ENCODE data around the gene PMS1.
"Not testable (repeated sequence)": the region's sequence is repeated elsewhere in the genome, so short reads cannot be mapped to it uniquely, and the experiment has no call there.

The PMS1 gene

DNA sequence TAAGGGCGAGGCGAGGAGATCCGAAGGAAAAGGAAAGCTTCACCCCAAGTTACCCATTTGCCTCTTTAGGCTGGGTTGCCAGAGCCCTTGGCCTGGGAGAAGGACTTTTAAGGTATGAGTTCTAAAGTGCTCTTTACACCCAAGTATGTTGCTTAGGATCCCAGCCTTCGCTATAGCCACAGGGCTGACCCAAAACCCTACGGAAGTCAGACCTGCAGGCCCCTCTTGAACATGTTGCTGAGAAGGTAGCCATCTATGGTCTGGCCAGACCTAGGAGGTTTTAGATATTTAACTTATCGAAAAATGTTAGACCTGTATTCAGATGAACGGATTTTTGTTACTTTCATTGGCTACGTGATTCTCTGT, 95.4 kb downstream of the PMS1 start:
- no peaks in the 10 kb centered on the region for H3K27me3 ChIP-seq (replicated peaks; ENCODE audit: control insufficient read depth, insufficient read depth, low read length, poor library complexity, severe bottlenecking)
- no peaks in the 10 kb centered on the region for H3K9me3 ChIP-seq (ENCODE audit: control insufficient read depth, low read length)
- no peak overlapping the region for H3K27ac ChIP-seq (ENCODE audit: insufficient read depth, low read length, poor library complexity, severe bottlenecking)
- no peak overlapping the region for H3K4me3 ChIP-seq (ENCODE audit: insufficient read depth, low read depth, low read length, poor library complexity, severe bottlenecking)
- H3K4me1 ChIP-seq (ENCODE audit: control insufficient read depth, insufficient read depth, low read length, poor library complexity, severe bottlenecking) = no peaks in the 10 kb centered on the region
- DNase-seq = no peak
- peaks cover 2% of the 10 kb centered on the region for H3K36me3 ChIP-seq (ENCODE audit: control insufficient read depth, insufficient read depth, low read length)

DNA sequence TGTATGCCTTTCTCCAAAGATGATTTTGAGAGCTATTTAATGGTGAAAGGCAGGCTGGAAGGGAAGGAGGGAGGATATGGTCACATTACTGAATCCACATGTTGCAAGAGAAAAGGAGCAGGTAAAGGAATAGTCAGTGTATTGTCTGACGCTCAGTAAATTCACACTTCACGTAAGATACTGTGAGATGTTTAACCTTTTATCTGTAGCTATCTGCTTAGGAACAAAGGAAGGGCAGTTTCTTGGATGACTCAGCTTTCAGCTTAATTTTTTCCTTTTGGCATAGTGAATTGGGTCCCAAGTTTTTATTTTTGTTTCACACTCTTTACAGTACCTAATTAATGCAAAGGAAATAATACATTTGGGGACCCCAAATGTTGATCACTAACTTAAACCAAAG, 96.2 kb downstream of the PMS1 start:
- no peak for DNase-seq
- Histone ChIP-seq H3K27ac (ENCODE audit: insufficient read depth, low read length, poor library complexity, severe bottlenecking) (no peak overlapping the region), H3K27me3 (replicated peaks; ENCODE audit: control insufficient read depth, insufficient read depth, low read length, poor library complexity, severe bottlenecking) (no peaks in the 10 kb centered on the region), H3K9me3 (ENCODE audit: control insufficient read depth, low read length) (no peaks in the 10 kb centered on the region), H3K36me3 (ENCODE audit: control insufficient read depth, insufficient read depth, low read length) (no peaks in the 10 kb centered on the region), H3K4me3 (ENCODE audit: insufficient read depth, low read depth, low read length, poor library complexity, severe bottlenecking) (no peak overlapping the region), H3K4me1 (ENCODE audit: control insufficient read depth, insufficient read depth, low read length, poor library complexity, severe bottlenecking) (no peaks in the 10 kb centered on the region)

DNA sequence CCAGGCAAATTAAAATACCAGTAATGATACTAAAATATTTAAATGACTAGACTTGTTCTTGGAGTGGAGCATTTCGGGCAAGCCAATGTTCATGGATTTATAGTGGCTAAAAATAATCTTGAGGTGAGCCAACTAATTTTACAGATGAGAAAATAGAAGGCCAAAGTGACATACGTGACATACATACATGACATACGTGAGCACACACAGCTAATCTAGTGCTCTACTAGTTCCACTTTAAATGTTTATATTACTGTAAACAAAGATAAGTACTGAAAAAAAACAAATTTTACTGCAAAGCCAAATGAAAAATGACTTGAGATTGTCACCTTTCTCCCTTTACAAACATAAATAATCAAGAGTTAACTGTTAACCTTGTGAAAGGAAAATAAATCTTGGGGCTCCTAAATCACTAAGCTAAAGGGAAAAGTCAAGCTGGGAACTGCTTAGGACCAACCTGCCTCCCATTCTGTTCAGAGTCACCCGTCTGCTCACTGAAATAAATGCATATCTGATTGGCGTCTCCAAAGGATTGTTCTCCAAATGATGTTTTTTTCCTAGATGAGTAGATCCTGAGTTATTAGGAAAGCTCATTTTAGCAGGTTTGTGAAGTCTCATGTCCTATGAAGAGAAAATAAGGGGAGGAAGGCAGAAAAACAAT, 96.7 kb downstream of the PMS1 start:
- Histone ChIP-seq H3K27ac (ENCODE audit: insufficient read depth, low read length, poor library complexity, severe bottlenecking) (no peak overlapping the region), H3K36me3 (ENCODE audit: control insufficient read depth, insufficient read depth, low read length) (no peaks in the 10 kb centered on the region)

DNA sequence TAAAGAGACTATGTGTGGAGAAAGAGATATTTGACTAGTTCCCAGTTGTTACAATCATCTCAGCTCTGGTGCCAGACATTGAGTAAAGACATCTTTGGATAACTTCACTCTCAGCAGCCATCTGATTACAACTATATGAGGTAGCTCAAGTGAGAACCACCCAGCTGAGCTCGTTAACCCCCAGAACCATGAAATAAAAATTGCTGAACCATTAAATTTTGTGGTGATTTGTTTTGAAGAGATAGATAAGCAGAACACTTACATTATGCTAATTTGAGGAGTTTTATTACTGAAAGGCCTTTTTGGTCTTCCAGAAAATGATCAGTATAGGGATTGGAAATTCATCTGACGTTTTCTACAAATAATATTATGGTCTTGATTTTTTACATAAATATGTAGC, 101.1 kb downstream of the PMS1 start:
- no peaks in the 10 kb centered on the region for H3K9me3 ChIP-seq (ENCODE audit: control insufficient read depth, low read length)
- H3K36me3 ChIP-seq (ENCODE audit: control insufficient read depth, insufficient read depth, low read length) = no peaks in the 10 kb centered on the region
- H3K27me3 ChIP-seq (replicated peaks; ENCODE audit: control insufficient read depth, insufficient read depth, low read length, poor library complexity, severe bottlenecking) = no peaks in the 10 kb centered on the region
- no peak for DNase-seq
- H3K4me3 ChIP-seq (ENCODE audit: insufficient read depth, low read depth, low read length, poor library complexity, severe bottlenecking) = no peak overlapping the region
- H3K27ac ChIP-seq (ENCODE audit: insufficient read depth, low read length, poor library complexity, severe bottlenecking) = no peak overlapping the region
- no peaks in the 10 kb centered on the region for H3K4me1 ChIP-seq (ENCODE audit: control insufficient read depth, insufficient read depth, low read length, poor library complexity, severe bottlenecking)

More for the DNA sequence above, 96.7 kb downstream of the PMS1 start:
- Histone ChIP-seq H3K27me3 (replicated peaks; ENCODE audit: control insufficient read depth, insufficient read depth, low read length, poor library complexity, severe bottlenecking) (no peaks in the 10 kb centered on the region), H3K4me1 (ENCODE audit: control insufficient read depth, insufficient read depth, low read length, poor library complexity, severe bottlenecking) (no peaks in the 10 kb centered on the region), H3K9me3 (ENCODE audit: control insufficient read depth, low read length) (no peaks in the 10 kb centered on the region), H3K4me3 (ENCODE audit: insufficient read depth, low read depth, low read length, poor library complexity, severe bottlenecking) (no peak overlapping the region)
- no peak for DNase-seq

GRCh38 chr2:189892546-189893294, 108.5 kb downstream of the PMS1 start:
- H3K9me3 ChIP-seq (ENCODE audit: control insufficient read depth, low read length); H3K27ac ChIP-seq (ENCODE audit: insufficient read depth, low read length, poor library complexity, severe bottlenecking); H3K4me1 ChIP-seq (ENCODE audit: control insufficient read depth, insufficient read depth, low read length, poor library complexity, severe bottlenecking); H3K36me3 ChIP-seq (ENCODE audit: control insufficient read depth, insufficient read depth, low read length); H3K27me3 ChIP-seq (replicated peaks; ENCODE audit: control insufficient read depth, insufficient read depth, low read length, poor library complexity, severe bottlenecking); H3K4me3 ChIP-seq (ENCODE audit: insufficient read depth, low read depth, low read length, poor library complexity, severe bottlenecking); DNase-seq: not testable (repeated sequence)

DNA sequence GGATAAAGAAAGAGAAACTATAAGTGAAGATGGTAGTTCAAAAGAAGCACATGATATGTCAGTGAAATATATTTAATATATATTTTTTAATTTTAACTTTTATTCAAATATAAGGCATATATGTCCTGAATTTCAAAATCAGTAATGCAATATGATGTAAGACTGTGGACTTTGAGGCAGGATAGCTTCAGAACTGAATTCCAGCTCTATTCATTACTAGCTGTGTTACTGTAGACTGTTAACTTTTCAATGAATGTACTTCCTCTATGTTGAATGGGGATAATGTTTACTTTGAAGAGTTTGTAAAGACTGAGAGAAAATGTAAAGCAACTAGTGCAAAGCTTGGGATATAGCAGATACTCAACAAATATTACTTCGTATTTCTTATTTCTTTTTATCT, 112.6 kb downstream of the PMS1 start:
- Histone ChIP-seq H3K27me3 (replicated peaks; ENCODE audit: control insufficient read depth, insufficient read depth, low read length, poor library complexity, severe bottlenecking) (no peaks in the 10 kb centered on the region), H3K36me3 (ENCODE audit: control insufficient read depth, insufficient read depth, low read length) (no peaks in the 10 kb centered on the region), H3K4me1 (ENCODE audit: control insufficient read depth, insufficient read depth, low read length, poor library complexity, severe bottlenecking) (no peaks in the 10 kb centered on the region), H3K4me3 (ENCODE audit: insufficient read depth, low read depth, low read length, poor library complexity, severe bottlenecking) (no peak overlapping the region), H3K9me3 (ENCODE audit: control insufficient read depth, low read length) (no peaks in the 10 kb centered on the region), H3K27ac (ENCODE audit: insufficient read depth, low read length, poor library complexity, severe bottlenecking) (no peak overlapping the region)
- DNase-seq = no peak

DNA sequence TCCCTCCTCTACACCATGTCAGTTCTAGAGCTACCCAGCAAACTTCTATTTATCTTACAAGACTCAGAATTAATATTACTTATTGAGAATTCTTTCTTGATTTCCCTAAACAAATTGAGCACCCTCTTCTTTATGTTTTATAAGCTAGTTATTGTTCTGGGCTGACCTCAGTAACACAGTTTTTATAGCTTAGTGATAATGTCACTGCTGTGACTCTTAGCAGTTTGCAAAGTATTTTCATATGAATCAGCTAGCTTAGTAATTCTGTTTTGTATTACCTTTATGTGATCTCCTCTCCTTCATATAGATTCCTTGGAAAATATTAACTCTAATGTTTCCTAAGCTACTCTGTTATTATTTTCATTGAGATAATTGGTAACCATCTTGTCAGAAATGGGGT, 114.9 kb downstream of the PMS1 start:
- Histone ChIP-seq H3K4me1 (ENCODE audit: control insufficient read depth, insufficient read depth, low read length, poor library complexity, severe bottlenecking) (no peaks in the 10 kb centered on the region), H3K9me3 (ENCODE audit: control insufficient read depth, low read length) (no peaks in the 10 kb centered on the region), H3K27me3 (replicated peaks; ENCODE audit: control insufficient read depth, insufficient read depth, low read length, poor library complexity, severe bottlenecking) (no peaks in the 10 kb centered on the region), H3K36me3 (ENCODE audit: control insufficient read depth, insufficient read depth, low read length) (no peaks in the 10 kb centered on the region), H3K4me3 (ENCODE audit: insufficient read depth, low read depth, low read length, poor library complexity, severe bottlenecking) (no peak overlapping the region), H3K27ac (ENCODE audit: insufficient read depth, low read length, poor library complexity, severe bottlenecking) (no peak overlapping the region)
- no peak for DNase-seq

DNA sequence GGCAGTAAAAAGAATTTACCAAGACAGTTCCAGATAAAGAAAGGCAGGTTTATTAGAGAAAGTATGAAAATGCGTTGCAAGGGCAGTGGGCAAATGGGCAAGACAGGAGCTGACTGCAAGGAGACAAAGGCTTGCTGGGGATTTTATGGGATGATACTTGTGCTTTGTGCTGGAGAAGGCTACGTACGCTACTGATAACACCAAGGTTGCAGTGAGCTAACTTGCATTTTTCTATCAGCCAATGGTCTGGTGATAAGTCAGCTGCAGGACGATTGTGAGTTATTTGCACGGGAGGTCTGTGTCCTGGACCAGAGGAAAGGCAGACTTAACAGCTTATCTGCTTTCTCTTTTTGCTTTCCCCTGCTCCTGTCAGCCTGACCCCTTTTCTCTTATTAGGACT, 116.5 kb downstream of the PMS1 start:
- Histone ChIP-seq H3K9me3 (ENCODE audit: control insufficient read depth, low read length) (no peaks in the 10 kb centered on the region), H3K36me3 (ENCODE audit: control insufficient read depth, insufficient read depth, low read length) (no peaks in the 10 kb centered on the region), H3K27me3 (replicated peaks; ENCODE audit: control insufficient read depth, insufficient read depth, low read length, poor library complexity, severe bottlenecking) (no peaks in the 10 kb centered on the region), H3K4me1 (ENCODE audit: control insufficient read depth, insufficient read depth, low read length, poor library complexity, severe bottlenecking) (no peaks in the 10 kb centered on the region), H3K4me3 (ENCODE audit: insufficient read depth, low read depth, low read length, poor library complexity, severe bottlenecking) (no peak overlapping the region), H3K27ac (ENCODE audit: insufficient read depth, low read length, poor library complexity, severe bottlenecking) (no peak overlapping the region)
- DNase-seq = no peak

- H3K9me3 ChIP-seq (ENCODE audit: control insufficient read depth, low read length) = no peaks in the 10 kb centered on the region
- no peaks in the 10 kb centered on the region for H3K27me3 ChIP-seq (replicated peaks; ENCODE audit: control insufficient read depth, insufficient read depth, low read length, poor library complexity, severe bottlenecking)
- no peaks in the 10 kb centered on the region for H3K4me1 ChIP-seq (ENCODE audit: control insufficient read depth, insufficient read depth, low read length, poor library complexity, severe bottlenecking)
- H3K4me3 ChIP-seq (ENCODE audit: insufficient read depth, low read depth, low read length, poor library complexity, severe bottlenecking) = no peak overlapping the region
- no peaks in the 10 kb centered on the region for H3K36me3 ChIP-seq (ENCODE audit: control insufficient read depth, insufficient read depth, low read length)
- no peak overlapping the region for H3K27ac ChIP-seq (ENCODE audit: insufficient read depth, low read length, poor library complexity, severe bottlenecking)
- no peak for DNase-seq
These were observed 117.4 kb downstream of the PMS1 start for GRCh38 chr2:189901664-189902063.

DNA sequence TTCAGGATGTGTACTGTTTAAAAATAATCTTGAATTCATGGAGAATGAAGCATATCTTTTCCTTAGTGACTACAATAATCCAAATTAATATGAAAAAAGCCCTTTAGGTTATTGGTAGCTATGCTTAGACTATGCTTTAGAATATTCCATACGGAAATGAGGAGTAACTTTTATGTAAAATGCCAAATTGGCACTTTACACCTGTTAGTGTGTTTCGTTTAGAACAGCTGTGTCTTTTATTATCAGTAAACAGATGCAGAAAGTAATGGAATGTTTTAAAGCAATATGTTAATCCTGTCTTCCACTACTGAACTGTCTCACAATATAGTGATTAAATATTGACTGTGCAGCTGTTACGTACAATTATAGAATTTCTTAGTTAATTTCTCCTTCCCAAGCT, 129.6 kb downstream of the PMS1 start:
- H3K36me3 ChIP-seq (ENCODE audit: control insufficient read depth, insufficient read depth, low read length) = no peaks in the 10 kb centered on the region
- H3K4me1 ChIP-seq (ENCODE audit: control insufficient read depth, insufficient read depth, low read length, poor library complexity, severe bottlenecking) = no peaks in the 10 kb centered on the region
- no peak overlapping the region for H3K4me3 ChIP-seq (ENCODE audit: insufficient read depth, low read depth, low read length, poor library complexity, severe bottlenecking)
- no peaks in the 10 kb centered on the region for H3K27me3 ChIP-seq (replicated peaks; ENCODE audit: control insufficient read depth, insufficient read depth, low read length, poor library complexity, severe bottlenecking)
- DNase-seq = no peak
- no peaks in the 10 kb centered on the region for H3K9me3 ChIP-seq (ENCODE audit: control insufficient read depth, low read length)
- H3K27ac ChIP-seq (ENCODE audit: insufficient read depth, low read length, poor library complexity, severe bottlenecking) = no peak overlapping the region

All from effector memory CD4-positive, alpha-beta T cell (primary cell).